Coronary artery (tissue), 2 donors: ENCODE results near the gene B4GALNT4.

Experiments used
- DNase-seq: peaks from one replicate; pipeline ENCODE4 v3.0.0-alpha.2; 2017; ENCODE audit warnings: low spot score
- H3K27ac ChIP-seq, 2 donors: fragments of 200-600 bp; sonication (generic); one replicate each; pipeline ENCODE4 v1.5.1; 2016 to 2019
- H3K4me3 ChIP-seq: fragments of 200-600 bp; sonication (generic); 2 replicates; pipeline ENCODE4 v1.5.1; 2016; ENCODE audit warnings: mild to moderate bottlenecking, moderate library complexity
- TF ChIP-seq, protein P1 (sequence below): fragments of 200-600 bp; sonication (generic); IDR thresholded peaks from one replicate; pipeline ENCODE4 v1.5.1; 2019; ENCODE audit warnings: antibody characterized with exemption

The B4GALNT4 gene, protein sequence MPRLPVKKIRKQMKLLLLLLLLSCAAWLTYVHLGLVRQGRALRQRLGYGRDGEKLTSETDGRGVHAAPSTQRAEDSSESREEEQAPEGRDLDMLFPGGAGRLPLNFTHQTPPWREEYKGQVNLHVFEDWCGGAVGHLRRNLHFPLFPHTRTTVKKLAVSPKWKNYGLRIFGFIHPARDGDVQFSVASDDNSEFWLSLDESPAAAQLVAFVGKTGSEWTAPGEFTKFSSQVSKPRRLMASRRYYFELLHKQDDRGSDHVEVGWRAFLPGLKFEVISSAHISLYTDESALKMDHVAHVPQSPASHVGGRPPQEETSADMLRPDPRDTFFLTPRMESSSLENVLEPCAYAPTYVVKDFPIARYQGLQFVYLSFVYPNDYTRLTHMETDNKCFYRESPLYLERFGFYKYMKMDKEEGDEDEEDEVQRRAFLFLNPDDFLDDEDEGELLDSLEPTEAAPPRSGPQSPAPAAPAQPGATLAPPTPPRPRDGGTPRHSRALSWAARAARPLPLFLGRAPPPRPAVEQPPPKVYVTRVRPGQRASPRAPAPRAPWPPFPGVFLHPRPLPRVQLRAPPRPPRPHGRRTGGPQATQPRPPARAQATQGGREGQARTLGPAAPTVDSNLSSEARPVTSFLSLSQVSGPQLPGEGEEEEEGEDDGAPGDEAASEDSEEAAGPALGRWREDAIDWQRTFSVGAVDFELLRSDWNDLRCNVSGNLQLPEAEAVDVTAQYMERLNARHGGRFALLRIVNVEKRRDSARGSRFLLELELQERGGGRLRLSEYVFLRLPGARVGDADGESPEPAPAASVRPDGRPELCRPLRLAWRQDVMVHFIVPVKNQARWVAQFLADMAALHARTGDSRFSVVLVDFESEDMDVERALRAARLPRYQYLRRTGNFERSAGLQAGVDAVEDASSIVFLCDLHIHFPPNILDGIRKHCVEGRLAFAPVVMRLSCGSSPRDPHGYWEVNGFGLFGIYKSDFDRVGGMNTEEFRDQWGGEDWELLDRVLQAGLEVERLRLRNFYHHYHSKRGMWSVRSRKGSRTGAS

DNA sequence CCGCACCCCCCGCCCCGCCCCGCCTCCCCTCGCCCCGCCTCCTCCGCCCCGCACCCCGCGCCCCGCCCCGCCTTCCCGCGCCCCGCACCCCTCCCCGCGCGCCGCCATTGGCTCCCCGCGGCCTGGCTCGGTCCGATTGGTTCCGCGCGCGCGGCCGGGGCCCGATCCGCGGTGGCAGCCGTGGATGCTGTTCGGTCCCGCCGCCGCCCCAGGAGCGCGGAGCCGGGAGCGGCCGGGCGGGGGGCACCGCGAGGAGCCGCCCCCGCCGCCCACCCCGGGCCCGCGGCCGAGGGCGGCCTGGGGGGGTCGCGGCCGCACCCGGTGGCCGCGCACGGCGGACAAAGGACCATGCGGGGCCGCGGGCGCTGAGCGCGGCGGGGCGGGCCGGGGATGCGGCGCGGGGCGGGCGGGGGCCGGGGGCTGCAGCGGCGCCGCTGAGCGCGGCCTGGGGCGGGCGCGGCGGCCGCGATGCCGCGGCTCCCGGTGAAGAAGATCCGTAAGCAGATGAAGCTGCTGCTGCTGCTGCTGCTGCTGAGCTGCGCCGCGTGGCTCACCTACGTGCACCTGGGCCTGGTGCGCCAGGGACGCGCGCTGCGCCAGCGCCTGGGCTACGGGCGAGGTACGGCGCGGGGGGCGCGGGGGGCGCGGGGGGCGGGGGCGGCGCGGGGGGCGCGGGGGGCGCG, at the start of gene B4GALNT4:
B4GALNT4 (plus strand) TSS at position 164 of the 683 bp plus-strand sequence; CDS start at position 469, 305 bp downstream.
- H3K27ac ChIP-seq = no peak within 1 kb of the TSS
- TF ChIP-seq, protein P1, sequence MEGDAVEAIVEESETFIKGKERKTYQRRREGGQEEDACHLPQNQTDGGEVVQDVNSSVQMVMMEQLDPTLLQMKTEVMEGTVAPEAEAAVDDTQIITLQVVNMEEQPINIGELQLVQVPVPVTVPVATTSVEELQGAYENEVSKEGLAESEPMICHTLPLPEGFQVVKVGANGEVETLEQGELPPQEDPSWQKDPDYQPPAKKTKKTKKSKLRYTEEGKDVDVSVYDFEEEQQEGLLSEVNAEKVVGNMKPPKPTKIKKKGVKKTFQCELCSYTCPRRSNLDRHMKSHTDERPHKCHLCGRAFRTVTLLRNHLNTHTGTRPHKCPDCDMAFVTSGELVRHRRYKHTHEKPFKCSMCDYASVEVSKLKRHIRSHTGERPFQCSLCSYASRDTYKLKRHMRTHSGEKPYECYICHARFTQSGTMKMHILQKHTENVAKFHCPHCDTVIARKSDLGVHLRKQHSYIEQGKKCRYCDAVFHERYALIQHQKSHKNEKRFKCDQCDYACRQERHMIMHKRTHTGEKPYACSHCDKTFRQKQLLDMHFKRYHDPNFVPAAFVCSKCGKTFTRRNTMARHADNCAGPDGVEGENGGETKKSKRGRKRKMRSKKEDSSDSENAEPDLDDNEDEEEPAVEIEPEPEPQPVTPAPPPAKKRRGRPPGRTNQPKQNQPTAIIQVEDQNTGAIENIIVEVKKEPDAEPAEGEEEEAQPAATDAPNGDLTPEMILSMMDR = no peak
- no peak for DNase-seq
- peak within 1 kb of the TSS; percentile 63 for H3K4me3 ChIP-seq

DNA sequence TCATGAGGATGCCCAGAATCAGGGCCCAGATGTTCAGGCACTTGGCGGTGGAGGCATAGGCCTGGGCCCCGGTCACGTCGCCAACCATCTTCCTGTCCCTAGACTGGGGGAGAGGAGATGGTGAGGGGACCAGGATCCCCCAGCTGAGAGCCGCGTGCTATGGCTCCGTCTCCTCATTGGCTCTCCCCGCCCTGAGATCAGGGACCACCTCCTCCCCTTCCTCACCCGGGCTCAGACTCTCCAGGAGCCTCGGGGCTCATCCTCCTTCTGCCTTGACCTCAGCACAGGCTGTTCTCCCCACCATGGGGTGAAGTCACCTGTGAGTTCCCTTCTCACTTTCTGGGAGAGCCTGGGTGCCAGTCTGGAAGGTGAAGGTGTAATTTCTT, 49.4 kb upstream of the B4GALNT4 start:
- DNase-seq = peak; percentile 33
- H3K4me3 ChIP-seq = peak overlapping the region; percentile 99
- peak overlapping the region; percentile 99 to 100 for H3K27ac ChIP-seq

DNA sequence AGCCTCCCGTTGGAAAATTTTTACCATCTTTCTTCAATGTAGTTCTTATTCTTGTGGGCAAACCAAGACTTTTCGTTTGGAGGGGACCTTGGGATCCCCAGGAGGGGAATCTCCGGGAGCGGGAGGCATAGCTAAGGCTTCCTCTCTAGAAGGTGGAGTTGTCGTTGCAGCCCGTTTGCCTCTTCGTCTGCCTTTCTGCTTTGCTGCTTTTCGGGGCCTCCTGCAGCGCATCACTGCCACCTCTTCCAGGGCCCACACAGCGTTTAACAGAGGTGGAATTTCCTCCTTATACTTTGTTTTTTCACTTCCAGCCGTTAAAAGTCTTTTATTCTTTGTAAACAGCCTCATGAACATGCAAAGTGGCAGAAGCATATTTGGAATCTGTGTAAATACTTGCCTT, 45.1 kb upstream of the B4GALNT4 start:
- DNase-seq = peak; percentile 70
- H3K4me3 ChIP-seq = no peak overlapping the region
- peak overlapping the region; percentile 60 to 88 for H3K27ac ChIP-seq
- TF ChIP-seq, protein P1 = no peak

DNA sequence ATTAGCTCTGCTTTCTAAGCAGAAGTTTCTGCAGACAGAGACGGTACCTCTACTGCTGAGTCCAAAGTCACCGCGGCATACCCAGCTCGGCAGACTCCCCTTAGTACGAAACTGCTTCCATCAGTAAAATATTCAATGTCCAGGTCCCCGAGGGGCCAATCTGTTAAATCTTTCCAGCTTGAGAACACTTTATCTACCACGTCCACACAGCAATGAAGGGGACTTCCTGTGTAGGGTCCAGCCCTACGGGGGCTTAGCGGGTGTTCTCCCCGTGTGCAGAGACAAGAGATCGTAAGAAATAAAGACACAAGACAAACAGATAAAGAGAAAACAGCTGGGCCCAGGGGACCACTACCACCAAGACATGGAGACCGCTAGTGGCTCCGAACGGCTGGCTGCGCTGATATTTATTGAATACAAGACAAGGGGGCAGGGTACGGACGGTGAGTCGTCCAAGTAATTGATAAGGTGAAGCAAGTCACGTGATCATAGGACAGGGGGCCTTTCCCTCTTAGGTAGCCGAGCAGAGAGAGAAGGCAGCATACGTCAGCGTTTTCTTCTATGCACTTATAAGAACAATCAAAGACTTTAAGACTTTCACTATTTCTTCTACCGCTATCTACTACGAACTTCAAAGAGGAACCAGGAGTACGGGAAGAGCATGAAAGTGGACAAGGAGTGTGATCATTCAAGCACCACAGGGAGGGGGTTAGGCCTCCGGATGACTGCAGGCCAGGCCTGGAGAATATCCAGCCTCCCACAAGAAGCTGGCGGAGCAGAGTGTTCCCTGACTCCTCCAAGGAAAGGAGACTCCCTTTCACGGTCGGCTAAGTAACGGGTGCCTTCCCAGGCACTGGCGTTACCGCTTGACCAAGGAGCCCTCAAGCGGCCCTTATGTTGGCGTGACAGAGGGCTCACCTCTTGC, 44.4 kb upstream of the B4GALNT4 start:
- peak; percentile 70 for DNase-seq
- Histone ChIP-seq H3K4me3 (peak overlapping the region; percentile 43), H3K27ac (peak overlapping the region; percentile 60 to 88)

DNA sequence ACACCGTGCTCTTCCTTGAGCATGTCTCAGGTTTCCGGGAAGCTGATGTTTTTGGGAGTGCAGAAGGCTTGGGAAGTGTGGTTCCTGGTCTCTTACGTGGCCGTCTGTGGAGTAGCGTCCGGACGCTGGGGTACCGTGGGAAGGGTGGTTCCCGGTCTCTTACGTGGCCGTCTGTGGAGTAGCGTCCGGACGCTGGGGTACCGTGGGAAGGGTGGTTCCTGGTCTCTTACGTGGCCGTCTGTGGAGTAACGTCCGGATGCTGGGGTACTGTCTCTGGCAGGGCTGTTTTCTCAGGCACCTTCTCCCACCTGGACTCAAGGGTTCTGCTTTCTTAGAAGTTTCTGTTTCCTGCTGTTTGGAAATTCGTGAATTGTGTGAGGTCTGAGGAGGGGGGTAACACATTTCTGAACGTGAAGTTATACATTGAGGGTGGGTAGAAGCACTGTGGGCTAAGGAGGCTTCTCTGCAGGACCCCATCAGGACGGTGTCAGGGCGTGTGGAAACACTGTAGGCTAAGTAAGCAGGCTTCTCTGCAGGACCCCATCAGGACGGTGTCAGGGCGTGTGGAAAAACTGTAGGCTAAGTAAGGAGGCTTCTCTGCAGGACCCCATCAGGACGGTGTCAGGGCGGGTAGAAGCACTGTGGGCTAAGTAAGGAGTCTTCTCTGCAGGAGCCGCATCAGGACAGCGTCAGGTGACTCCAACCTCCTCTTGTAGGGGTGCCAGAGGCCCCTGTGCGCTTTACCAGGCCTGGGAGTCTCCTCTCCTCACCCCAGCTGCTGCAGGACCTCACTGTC, 43.3 kb upstream of the B4GALNT4 start:
- no peak overlapping the region for H3K4me3 ChIP-seq
- peak overlapping the region; percentile 77 to 88 for H3K27ac ChIP-seq
- TF ChIP-seq, protein P1 = no peak
- DNase-seq = peak; percentile 63

DNA sequence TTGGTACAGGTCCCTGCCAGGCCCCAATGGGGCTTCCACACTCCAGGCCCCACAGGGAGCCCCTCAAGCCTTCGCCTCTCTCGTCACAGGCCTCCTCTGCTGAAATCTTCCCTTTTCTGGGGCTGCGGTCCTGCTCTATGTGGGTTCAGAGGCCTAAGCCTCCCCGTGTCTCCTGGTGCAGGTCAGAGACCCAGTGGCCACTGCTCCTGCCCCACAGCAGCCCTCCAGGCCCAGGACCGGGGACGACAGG, 42.8 kb upstream of the B4GALNT4 start:
- TF ChIP-seq, protein P1 = no peak

More for the DNA sequence above, 42.8 kb upstream of the B4GALNT4 start:
- DNase-seq = peak; percentile 80
- H3K4me3 ChIP-seq = peak overlapping the region; percentile 17
- peak overlapping the region; percentile 77 to 88 for H3K27ac ChIP-seq
